ENCODE results near the gene ATOH8.
"Not testable (repeated sequence)": the region's sequence is repeated elsewhere in the genome, so short reads cannot be mapped to it uniquely, and the experiment has no call there.

The ATOH8 gene

GRCh38 chr2:85814802-85815550, 61.2 kb downstream of the ATOH8 start:
- in situ Hi-C loops (cut with HindIII; ENCODE audit: low sequenced_read_pairs), result no loop called here

- in situ Hi-C loops (cut with HindIII; ENCODE audit: low sequenced_read_pairs), result no loop called here
Observed at GRCh38 chr2:85819811-85820510, 66.2 kb downstream of the ATOH8 start.

GRCh38 chr2:85822766-85823165, 69.0 kb downstream of the ATOH8 start:
- in situ Hi-C loops (cut with HindIII; ENCODE audit: low sequenced_read_pairs), result no loop called here

- in situ Hi-C loops (cut with HindIII; ENCODE audit: low sequenced_read_pairs), result no loop called here
Observed at GRCh38 chr2:85823951-85824350, 70.2 kb downstream of the ATOH8 start.

- in situ Hi-C loops (cut with HindIII; ENCODE audit: low sequenced_read_pairs), result no loop called here
Observed at GRCh38 chr2:85826990-85827878, 73.4 kb downstream of the ATOH8 start.

- in situ Hi-C loops (cut with HindIII; ENCODE audit: low sequenced_read_pairs), result no loop called here
Observed at GRCh38 chr2:85827879-85828569, 74.2 kb downstream of the ATOH8 start.

- in situ Hi-C loops (cut with HindIII; ENCODE audit: low sequenced_read_pairs), result no loop called here
Observed at GRCh38 chr2:85828725-85829124, 74.9 kb downstream of the ATOH8 start.

- in situ Hi-C loops (cut with HindIII; ENCODE audit: low sequenced_read_pairs), result not testable (repeated sequence)
Observed at GRCh38 chr2:85829394-85829793, 75.6 kb downstream of the ATOH8 start.

GRCh38 chr2:85830645-85831044, 76.9 kb downstream of the ATOH8 start:
- in situ Hi-C loops (cut with HindIII; ENCODE audit: low sequenced_read_pairs), result no loop called here

- in situ Hi-C loops (cut with HindIII; ENCODE audit: low sequenced_read_pairs), result no loop called here
Observed at GRCh38 chr2:85831735-85832134, 77.9 kb downstream of the ATOH8 start.

- in situ Hi-C loops (cut with HindIII; ENCODE audit: low sequenced_read_pairs), result no loop called here
Observed at GRCh38 chr2:85834466-85834865, 80.7 kb downstream of the ATOH8 start.

Data from endothelial cell of hepatic sinusoid (primary cell).